HG03025 (cell line): ENCODE results near the gene LYG2.
"Not testable (repeated sequence)": the region's sequence is repeated elsewhere in the genome, so short reads cannot be mapped to it uniquely, and the experiment has no call there.

ENCODE experiments used
- ATAC-seq: cut with Tn5 transposase; IDR thresholded peaks from one replicate; pipeline ENCODE4 v1.9.1; 2021; ENCODE audit warnings: mild to moderate bottlenecking, moderate library complexity; ENCODE audit not compliant: unreplicated experiment, low FRiP score

LYG2 gene, protein sequence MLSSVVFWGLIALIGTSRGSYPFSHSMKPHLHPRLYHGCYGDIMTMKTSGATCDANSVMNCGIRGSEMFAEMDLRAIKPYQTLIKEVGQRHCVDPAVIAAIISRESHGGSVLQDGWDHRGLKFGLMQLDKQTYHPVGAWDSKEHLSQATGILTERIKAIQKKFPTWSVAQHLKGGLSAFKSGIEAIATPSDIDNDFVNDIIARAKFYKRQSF

DNA sequence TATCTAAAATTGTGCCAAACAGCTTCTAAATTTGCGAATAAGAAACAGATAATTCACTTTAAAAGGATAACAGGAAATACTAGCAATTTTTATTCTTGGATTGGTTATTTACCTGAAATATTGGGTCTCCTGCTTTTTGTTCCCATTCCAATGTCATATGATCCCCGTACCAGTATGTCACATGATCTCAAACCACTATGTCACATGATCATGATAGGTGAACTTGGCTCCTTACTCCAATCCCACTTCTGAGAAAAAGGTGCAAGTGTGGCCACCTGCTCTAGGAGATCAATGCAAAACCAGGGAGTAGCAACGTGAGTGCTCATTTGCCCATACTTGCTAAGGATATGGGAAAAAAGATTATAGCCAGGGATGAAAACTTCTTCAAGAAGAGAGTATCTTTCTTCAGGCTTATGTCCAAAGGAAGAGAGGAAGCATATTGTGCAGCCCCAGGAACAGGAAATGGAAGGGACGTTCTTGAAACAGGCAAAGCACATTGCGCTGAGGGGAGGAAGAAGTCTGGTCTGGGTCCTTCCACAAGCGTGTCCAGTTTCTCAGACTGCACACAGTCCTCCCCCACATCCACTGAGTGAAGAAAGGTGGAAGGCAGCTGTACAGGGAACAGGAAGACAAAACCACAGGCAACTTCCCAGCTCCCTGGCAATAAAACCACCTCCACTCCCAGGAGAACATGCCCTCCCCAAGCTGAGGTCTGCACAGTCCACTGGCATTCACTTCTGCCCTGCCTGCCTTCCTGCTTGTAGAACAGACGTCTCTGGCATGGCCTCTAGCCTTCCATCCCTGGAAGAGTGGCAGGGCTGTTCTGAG lies at the start of gene LYG2:
TSS of gene LYG2 (minus strand) at position 176 of the 828 bp plus-strand sequence. CDS start 1,406 bp downstream, outside the sequence.
- ATAC-seq = no peak

DNA sequence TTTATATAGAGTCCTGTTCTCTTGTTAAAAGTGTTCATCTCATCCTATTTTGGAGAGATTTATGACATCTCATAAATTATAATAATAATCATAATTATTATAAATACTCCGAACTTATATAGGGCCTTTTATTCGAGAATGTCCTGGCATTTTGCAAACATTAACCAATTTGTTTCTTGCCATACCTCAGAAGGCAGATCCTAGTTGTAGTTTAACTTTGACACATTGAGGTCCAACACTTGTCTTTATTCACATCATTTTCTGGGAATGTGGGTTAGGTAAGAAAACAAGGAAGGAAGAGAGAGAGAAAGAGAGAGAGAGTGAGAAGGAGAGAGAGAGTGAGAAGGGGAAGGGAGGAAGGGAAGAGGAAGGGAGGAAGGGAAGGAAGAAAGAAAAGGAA lies 45.6 kb upstream of the LYG2 start, which contains the start of gene LYG1:
TSS of gene LYG1 (minus strand) at position 101 of the 400 bp plus-strand sequence. CDS start 5,527 bp downstream, outside the sequence.
- not testable (repeated sequence) for ATAC-seq

DNA sequence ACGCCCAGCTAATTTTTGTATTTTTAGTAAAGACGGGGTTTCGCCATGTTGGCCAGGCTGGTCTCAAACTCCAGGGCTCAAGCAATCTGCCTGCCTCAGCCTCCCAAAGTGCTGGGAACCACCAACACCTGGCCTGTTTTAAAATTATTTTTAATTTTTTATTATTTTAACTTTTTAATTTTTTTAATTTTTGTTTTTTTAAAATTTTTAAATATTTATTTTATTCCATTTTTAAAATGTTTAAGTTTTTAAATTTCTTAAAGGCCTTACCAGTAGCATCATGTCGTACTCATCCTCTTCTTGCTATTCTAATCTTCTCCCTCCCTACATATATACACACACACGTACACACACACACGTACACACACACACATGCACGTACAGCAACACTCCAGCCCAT lies 44.1 kb upstream of the LYG2 start:
- ATAC-seq = no peak

DNA sequence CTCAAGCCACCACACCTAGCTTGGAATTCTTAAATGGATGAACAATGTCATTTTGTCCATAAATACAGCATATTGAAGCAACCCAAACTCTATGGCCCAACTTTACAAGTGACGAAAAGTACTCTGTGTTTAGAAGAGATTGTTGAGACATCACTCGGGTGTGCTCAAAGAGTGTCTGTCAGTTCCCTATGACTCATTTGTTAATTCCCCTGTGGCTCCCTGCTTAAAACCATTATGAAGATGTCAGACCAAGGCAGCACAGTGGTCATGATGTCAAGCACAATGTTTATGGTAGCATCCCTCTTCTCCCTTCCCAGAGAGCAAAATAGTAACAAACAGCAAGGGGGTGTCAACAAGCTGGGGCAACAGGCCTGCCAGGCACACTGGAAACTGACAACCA lies 42.5 kb upstream of the LYG2 start:
- ATAC-seq = no peak

GRCh38 chr2:99285526-99285925 lies 30.1 kb upstream of the LYG2 start:
- ATAC-seq = no peak

GRCh38 chr2:99279969-99280695 lies 24.7 kb upstream of the LYG2 start:
- ATAC-seq = no peak

DNA sequence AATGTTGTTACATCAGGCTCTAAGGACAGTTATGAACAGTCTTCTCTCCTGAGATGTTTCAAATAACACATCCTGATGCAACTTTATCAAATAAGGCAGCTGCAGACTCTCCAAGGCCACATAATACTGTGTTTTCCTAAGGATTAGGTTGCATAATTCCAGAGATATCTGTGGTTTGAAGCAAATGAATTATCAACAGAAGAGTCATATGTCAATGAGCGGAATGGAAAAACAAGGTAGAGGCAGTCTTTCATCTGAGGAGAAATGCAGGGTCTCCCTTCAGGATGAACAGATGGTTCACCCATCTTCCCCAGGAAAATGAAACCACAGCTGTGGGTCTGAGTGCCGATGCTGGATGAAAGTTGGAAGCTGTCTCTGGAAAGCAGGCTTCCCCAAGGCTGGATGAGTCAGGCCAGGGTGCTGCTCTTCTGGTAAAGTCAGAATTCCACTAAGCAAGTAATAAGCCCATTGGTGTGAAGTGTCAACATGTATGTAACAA lies 23.4 kb upstream of the LYG2 start:
- no peak for ATAC-seq

DNA sequence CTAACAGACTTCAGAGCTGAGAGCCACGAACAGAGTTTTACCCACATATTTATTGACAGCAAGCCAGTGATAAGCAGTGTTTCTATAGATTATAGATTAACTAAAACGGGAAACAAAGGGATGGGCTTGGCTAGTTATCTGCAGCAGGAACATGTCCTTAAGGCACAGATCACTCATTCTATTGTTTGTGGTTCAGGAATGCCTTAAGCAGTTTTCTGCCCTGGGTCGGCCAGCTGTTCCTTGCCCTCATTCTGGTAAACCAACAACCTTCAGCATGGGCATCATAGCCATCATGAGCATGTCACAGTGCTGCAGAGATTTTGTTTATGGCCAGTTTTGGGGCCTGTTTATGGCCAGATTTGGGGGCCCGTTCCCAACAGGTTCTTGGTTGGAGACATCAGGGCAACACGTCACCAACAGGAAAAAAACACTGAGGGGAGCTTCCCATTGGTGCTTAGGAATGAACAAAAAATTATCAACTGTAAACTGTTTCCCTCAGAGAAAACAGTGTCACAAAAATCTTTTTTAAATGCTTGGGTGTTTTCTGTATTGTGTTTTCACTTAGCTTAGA lies 22.8 kb upstream of the LYG2 start:
- ATAC-seq = not testable (repeated sequence)

DNA sequence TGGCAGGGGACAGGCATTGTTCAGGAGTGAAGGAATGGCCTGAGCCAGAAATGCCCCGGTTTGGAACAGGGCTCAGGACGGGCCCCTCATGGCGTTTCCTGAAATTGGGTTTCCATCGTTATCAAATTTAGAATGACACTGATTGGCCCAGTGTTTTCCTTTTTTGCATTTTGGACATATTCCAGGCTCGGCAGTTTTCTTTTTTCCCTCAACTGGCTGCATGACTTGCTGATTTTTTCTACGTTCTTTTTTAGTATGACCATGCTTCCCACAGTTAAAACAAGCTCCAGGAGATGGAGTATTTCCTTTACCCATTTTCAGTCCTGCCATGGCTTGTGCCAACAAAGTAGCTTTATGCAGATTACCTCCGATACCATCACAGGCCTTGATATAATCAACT lies 20.4 kb upstream of the LYG2 start:
- no peak for ATAC-seq

DNA sequence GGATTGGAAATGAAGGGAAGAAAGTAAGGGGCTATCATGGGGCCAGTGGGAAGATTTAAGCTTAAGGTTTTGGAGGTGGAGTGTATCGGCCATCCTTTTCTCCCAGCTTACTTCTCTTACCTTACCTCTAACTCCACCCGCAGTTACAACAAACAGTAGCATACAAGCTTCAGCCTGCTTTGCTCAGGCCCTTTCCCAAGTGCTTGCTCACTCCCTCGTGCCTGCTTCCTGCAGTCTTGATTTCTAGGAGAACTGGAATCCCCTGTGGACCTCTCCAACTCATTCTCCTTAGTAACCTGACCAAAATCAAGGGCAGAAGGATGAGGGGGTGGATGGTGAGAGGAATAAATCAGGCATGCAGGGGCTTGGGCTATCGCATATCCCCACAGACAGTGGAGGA lies 5.8 kb upstream of the LYG2 start:
- no peak for ATAC-seq

- no peak for ATAC-seq
These were observed 4.7 kb upstream of the LYG2 start for GRCh38 chr2:99260184-99260583.

DNA sequence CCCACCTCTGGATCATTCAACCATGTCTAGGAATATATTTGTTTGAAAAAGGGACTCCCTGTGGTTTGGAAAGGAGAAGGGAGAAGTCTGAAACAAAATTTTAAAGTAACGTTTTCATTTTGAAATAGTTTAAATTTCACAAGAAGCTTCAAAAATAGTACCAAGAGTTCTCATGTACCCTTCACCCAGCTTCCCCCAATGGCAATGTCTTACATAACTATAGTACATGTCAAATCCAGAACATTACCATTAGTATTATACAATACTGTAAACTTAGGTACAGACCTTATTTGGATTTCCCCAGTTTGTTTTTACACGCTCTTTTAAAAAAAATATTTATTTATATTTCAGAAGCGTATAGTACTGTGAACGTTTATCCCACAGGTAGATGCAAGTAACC lies 4.0 kb upstream of the LYG2 start:
- ATAC-seq = no peak

DNA sequence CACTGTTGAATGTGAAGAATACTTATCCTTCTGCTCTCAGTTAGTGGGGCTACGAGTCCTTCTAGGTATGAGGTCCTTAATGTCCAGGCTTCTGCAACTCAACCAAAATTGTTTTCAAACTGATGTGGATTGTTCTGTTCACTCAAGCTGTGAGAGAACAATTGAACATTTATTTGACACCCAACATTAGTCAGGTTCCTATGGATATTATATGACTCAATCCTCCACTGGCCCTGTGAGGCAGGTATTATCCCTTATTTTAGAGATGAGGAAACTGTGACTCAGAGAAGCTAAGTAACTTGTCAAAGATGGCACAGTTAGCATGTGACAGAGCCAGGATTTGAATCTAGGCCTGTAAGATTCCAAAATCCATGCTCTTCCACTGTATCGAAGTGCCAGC lies 1.2 kb upstream of the LYG2 start:
- no peak for ATAC-seq

DNA sequence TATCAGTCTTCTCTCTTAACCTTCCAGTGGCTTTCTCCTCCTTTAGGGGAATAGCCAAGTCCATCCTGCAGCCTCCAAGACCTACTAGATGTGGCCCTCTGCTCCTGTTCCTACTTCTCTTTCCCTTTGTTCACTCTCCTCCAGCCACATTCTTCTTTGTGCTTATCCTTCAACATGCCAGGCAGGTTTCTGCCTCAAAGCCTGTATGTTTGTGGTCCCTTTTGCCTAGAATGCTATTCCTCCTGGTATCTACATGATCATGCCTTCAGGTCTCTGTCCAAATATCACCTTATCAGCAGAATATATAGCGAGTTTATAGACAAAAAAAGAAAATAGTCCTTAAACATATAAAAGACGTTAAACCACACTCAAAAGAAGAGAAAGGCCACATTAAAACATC lies 5.5 kb downstream of the LYG2 start:
- ATAC-seq = no peak

DNA sequence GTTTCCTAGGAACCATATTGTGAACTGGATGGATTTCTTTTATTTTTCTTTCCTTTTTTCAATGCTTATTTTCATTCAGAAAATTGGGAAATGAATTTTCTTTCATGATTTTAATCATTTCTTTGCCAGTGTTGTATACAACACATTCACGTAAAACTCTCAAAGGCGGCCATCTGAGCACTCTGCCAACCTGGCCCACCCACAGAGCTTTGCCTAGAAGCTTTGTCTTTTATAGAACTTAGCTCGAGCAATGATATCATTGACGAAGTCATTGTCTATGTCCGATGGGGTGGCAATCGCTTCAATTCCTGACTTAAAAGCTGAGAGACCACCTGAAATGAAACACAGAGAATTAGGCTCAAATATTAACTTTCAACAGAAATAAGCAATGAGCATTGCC lies 13.3 kb downstream of the LYG2 start:
- no peak for ATAC-seq

DNA sequence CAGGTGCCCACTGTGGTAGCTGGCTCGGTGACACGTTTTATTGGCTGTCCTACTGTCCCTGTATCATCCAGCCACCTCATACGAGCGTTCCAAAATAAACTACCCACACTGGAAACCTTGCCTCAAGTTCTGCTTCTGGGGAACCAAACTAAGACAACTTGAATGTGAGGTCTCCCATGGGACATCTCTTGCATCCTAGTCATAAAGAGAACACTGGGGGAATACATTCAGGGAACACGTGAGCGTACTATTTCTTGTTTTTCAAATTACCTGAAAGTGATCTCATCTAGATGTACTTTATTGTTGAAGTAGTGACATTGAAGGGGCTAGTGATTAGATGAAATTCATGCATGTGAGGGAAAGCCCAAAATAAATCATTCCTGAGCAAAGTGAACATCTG lies 15.0 kb downstream of the LYG2 start:
- ATAC-seq = no peak

- ATAC-seq = no peak
These were observed 16.9 kb downstream of the LYG2 start for GRCh38 chr2:99238599-99238998.

- not testable (repeated sequence) for ATAC-seq
These were observed 22.3 kb downstream of the LYG2 start for GRCh38 chr2:99233177-99233576.

- ATAC-seq = no peak
These were observed 37.5 kb downstream of the LYG2 start for GRCh38 chr2:99217929-99218501.

DNA sequence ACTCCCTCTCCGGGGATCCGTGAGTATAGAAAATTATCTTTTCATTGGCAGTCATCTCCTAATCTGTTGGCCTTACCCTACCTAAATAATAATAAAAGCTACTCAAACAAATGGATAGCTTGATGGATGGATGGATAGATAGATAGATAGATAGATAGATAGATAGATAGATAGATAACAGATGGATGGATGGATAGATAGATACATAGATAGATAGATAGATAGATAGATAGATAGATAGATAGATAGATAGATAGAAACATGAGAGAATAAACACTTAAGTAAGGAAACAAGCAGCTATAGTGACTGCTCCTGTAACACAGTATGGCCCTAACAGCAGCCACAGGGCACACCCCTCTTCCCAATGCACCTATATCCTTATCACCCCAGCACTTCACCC lies 39.4 kb downstream of the LYG2 start:
- no peak for ATAC-seq
